PC-9 (cell line): ENCODE data around the gene OGDH. TPM values are rescaled to one million over a fixed set of nuclear protein-coding genes. Genes with fewer than 3 reads are reported as not detected.

ENCODE experiments used
- BruUV-seq: library from RNA; stranded (reverse); fragments of 400-500 nt; replicated peaks from 2 replicates; lab custom pipeline; 2021; lab: Mats Ljungman, UMichigan
- CTCF ChIA-PET: fragments of 300-600 bp; sonication (Branson Sonifier 250); formaldehyde crosslinking; loops from one replicate; lab custom pipeline; 2022; ENCODE audit warnings: antibody characterized with exemption; lab: Charles Lee
- POLR2A ChIA-PET: fragments of 300-600 bp; sonication (Branson Sonifier 250); formaldehyde crosslinking; loops from one replicate; lab custom pipeline; 2022; ENCODE audit warnings: antibody characterized with exemption; ENCODE audit not compliant: unreplicated experiment; lab: Charles Lee
- DNase-seq, 2 experiments: peaks; one replicate each; pipeline versions ENCODE4 v3.0.0 to v3.0.0-alpha.2; 2015 to 2022; ENCODE audit warnings: mixed read lengths in 1 of 2
- H2AFZ ChIP-seq: fragments of 200-600 bp; sonication (generic); 2 replicates; pipeline ENCODE4 v1.8.1; 2017; ENCODE audit warnings: antibody characterized with exemption
- H3F3A ChIP-seq: fragments of 200-600 bp; sonication (generic); 2 replicates; pipeline ENCODE4 v1.8.1; 2017; ENCODE audit warnings: antibody characterized with exemption, mild to moderate bottlenecking, low read depth; ENCODE audit not compliant: insufficient read depth
- H3K27ac ChIP-seq: fragments of 200-600 bp; sonication (generic); 2 replicates; pipeline ENCODE4 v1.6.1; 2016; ENCODE audit warnings: mixed run types
- H3K27me3 ChIP-seq: fragments of 200-600 bp; sonication (generic); 2 replicates; pipeline ENCODE4 v1.6.1; 2016; ENCODE audit warnings: low read depth, mixed run types; ENCODE audit not compliant: insufficient read depth
- H3K36me3 ChIP-seq: fragments of 200-600 bp; sonication (generic); 2 replicates; pipeline ENCODE4 v1.6.1; 2016; ENCODE audit warnings: low read depth, mixed run types
- H3K4me1 ChIP-seq: fragments of 200-600 bp; sonication (generic); replicated peaks from 2 replicates; pipeline ENCODE4 v1.6.1; 2016; ENCODE audit warnings: mixed run types; ENCODE audit not compliant: insufficient read depth
- H3K4me2 ChIP-seq: fragments of 200-600 bp; sonication (generic); 2 replicates; pipeline ENCODE4 v1.6.1; 2017; ENCODE audit warnings: mixed run types
- H3K4me3 ChIP-seq: fragments of 200-600 bp; sonication (generic); 2 replicates; pipeline ENCODE4 v1.6.1; 2016; ENCODE audit warnings: mixed run types
- H3K79me2 ChIP-seq: fragments of 200-600 bp; sonication (generic); 2 replicates; pipeline ENCODE4 v1.6.1; 2017; ENCODE audit warnings: low read depth, mixed run types
- H3K9me2 ChIP-seq: fragments of 200-600 bp; sonication (generic); 2 replicates; pipeline ENCODE4 v1.8.1; 2017; ENCODE audit warnings: mild to moderate bottlenecking; ENCODE audit not compliant: insufficient read depth
- H3K9me3 ChIP-seq: fragments of 200-600 bp; sonication (generic); 2 replicates; pipeline ENCODE4 v1.8.1; 2016; ENCODE audit warnings: low read depth; ENCODE audit not compliant: insufficient read depth
- H4K20me1 ChIP-seq: fragments of 200-600 bp; sonication (generic); 2 replicates; pipeline ENCODE4 v1.8.1; 2017; ENCODE audit not compliant: insufficient read depth
- CTCF ChIP-seq: fragments of 200-600 bp; sonication (generic); conservative IDR thresholded peaks from 2 replicates; pipeline ENCODE4 v1.6.1; 2017; ENCODE audit warnings: mixed run types, antibody characterized with exemption, mild to moderate bottlenecking, moderate library complexity
- EZH2 ChIP-seq: fragments of 200-600 bp; sonication (generic); IDR thresholded peaks from 2 replicates; pipeline ENCODE4 v1.8.0; 2017; ENCODE audit warnings: antibody characterized with exemption, low read depth
- intact Hi-C: fragments of 100-400 bp; cut with micrococcal nuclease; formaldehyde crosslinking; loops from one replicate; pipeline ENCODE4 v1.10.0; 2022; ENCODE audit not compliant: unreplicated experiment
- total RNA-seq: library from RNA; stranded (reverse); gene quantifications from 2 replicates; pipeline ENCODE4 v1.2.3, GENCODE V29; 2021

The OGDH gene
- total RNA-seq, 1 experiment from 2014 or later, result 135 TPM

DNA sequence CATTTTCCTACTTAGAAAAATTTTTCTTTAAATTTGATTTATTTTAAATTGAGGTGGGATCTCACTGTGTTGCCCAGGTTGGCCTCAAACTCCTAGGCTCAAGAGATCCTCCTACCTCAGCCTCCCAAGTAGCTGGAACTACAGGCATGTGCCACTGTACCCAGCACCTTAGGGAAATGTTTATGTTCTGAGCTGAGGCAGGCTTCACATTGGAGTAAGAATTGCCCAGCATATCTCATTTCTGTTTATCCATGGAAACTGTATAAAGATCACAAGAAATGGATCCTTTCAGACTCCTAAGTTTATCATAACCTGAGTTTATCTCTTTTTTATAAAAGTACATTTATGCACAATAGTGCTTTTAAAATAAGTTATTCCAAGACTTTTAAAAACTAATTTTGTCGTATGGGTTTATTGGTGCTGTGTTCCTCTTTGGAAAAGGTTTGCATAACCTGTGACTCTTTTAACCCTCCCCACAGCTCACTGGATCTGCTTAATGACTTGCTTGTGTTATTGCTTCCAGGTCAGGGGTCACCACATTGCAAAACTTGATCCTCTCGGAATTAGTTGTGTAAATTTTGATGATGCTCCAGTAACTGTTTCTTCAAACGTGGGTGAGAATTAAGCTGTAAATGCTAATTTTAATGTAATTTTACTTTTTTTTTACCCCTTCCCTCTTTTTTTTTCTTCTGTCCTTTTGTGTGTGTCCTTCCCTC lies 40.7 kb downstream of the OGDH start:
- CTCF ChIA-PET, result no interaction called here
- BruUV-seq, result no TSS peak
- Histone ChIP-seq H3K4me3 (no peak overlapping the region), H3K27me3 (no peaks in the 10 kb centered on the region), H3K9me2 (no peaks in the 10 kb centered on the region), H3K4me2 (no peak overlapping the region), H3K27ac (no peak overlapping the region), H3K79me2 (peaks cover 13% of the 10 kb centered on the region), H3K4me1 (no peaks in the 10 kb centered on the region), H2AFZ (no peak overlapping the region), H4K20me1 (no peaks in the 10 kb centered on the region), H3K36me3 (peaks cover 38% of the 10 kb centered on the region), H3F3A (peaks cover 10% of the 10 kb centered on the region; the same call in 1 of the 2 replicates), H3K9me3 (no peaks in the 10 kb centered on the region)
- intact Hi-C loops, result no loop called here
- no peak for DNase-seq
- TF ChIP-seq EZH2, result no peak
- TF ChIP-seq CTCF, result no peak
- POLR2A ChIA-PET, result no interaction called here

DNA sequence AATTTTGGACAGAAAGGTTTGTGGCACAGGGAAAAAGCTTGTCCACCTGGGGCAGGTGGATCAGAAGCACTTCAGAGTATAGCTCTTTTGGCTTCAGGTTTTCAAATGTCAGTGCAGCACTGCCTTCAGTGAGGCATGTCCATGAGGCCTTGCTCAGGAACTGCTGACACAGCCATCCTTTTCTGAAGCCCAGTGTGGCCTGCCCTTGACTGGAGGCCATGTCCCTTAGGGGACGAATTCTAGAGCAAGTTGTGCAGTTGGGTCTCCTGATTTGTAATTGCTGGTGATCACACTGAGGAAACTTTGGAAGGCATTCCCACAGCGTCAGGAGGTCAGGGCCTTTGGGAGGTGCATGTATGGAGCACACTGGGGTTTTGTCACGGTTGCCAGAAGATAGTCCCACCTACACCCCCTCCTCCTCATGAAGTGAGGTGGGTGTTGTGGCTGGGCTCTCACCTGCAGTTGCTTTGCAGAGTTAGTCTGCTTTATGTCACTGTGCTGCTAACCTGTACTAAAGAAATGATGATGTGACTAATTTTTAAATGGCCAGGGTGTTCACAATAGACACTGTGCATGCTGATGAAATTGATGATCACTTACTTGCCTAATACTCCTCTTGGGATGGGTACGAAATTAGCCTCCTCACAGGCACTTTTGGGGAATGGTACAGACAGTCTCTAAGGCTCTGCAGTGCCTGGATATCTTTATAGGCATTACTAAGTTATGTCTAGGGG lies 41.7 kb downstream of the OGDH start:
- Histone ChIP-seq H3K9me3 (no peaks in the 10 kb centered on the region), H3F3A (peaks cover 8% of the 10 kb centered on the region; the same call in 1 of the 2 replicates), H2AFZ (no peak overlapping the region), H3K27ac (no peak overlapping the region), H3K4me3 (no peak overlapping the region), H3K36me3 (peaks cover 33% of the 10 kb centered on the region), H3K4me2 (no peak overlapping the region), H3K4me1 (no peaks in the 10 kb centered on the region), H3K27me3 (no peaks in the 10 kb centered on the region), H3K9me2 (no peaks in the 10 kb centered on the region), H4K20me1 (no peaks in the 10 kb centered on the region), H3K79me2 (0 out of 2 replicates have a peak, but pooled peaks cover 8% of the 10 kb centered on the region)
- intact Hi-C loops, result no loop called here
- ChIA-PET POLR2A (no interaction called here), CTCF (no interaction called here)
- DNase-seq, result no peak
- no TSS peak for BruUV-seq
- TF ChIP-seq EZH2 (no peak), CTCF (no peak)

GRCh38 chr7:44650242-44650641 lies 43.8 kb downstream of the OGDH start:
- CTCF ChIA-PET, result no interaction called here

More at GRCh38 chr7:44650242-44650641, 43.8 kb downstream of the OGDH start:
- Histone ChIP-seq H3K79me2 (no peaks in the 10 kb centered on the region), H3K4me2 (no peak overlapping the region), H3K36me3 (peaks cover 28% of the 10 kb centered on the region; the same call in 1 of the 2 replicates), H3K27ac (no peak overlapping the region), H3K9me2 (no peaks in the 10 kb centered on the region), H3F3A (no peaks in the 10 kb centered on the region), H4K20me1 (no peaks in the 10 kb centered on the region), H3K4me3 (no peak overlapping the region), H3K27me3 (no peaks in the 10 kb centered on the region), H3K4me1 (no peaks in the 10 kb centered on the region), H3K9me3 (no peaks in the 10 kb centered on the region), H2AFZ (no peak overlapping the region)
- POLR2A ChIA-PET, result interaction anchor here (0.6 to 0.7 kb wide), 2 partner anchors 78 to 303 kb away, joined by 3 read pairs; no protein-coding TSS in a partner anchor
- TF ChIP-seq CTCF, result no peak
- TF ChIP-seq EZH2, result no peak
- no peak for DNase-seq
- no TSS peak for BruUV-seq
- intact Hi-C loops, result no loop called here
